GM10266 (cell line): Measurements from ENCODE around the gene SORCS2.

Experiments used
- DNase-seq: peaks from one replicate; pipeline ENCODE4 v3.0.0; 2012; ENCODE audit errors: extremely low spot score
- TF ChIP-seq, protein P1 (sequence below): IDR thresholded peaks from 2 replicates; pipeline ENCODE4 v1.5.1; 2012; ENCODE audit warnings: mild to moderate bottlenecking, low read depth; ENCODE audit not compliant: control insufficient read depth, insufficient read depth; ENCODE audit errors: missing control alignments

SORCS2 gene

DNA sequence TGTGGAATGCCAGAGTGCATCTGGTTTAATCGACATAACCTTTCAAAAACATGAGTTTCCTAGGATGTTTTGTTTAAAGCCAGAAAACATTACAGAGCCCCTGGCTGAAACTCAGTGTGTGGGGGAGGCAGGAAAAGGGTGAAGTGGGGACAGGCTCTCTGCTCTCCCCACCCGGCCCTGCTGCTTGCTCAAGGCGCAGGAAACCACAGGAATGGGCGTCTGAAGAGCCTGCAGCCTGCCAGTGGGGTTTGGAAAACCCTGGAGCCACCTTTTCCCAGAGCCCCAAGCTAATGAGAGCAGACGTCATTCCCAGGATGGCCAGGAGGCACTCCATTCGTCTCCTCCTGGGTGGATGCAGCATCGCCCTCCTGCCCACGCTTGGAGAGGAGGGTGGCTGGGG lies 506.7 kb downstream of the SORCS2 start:
- no peak for DNase-seq
- TF ChIP-seq, protein P1, sequence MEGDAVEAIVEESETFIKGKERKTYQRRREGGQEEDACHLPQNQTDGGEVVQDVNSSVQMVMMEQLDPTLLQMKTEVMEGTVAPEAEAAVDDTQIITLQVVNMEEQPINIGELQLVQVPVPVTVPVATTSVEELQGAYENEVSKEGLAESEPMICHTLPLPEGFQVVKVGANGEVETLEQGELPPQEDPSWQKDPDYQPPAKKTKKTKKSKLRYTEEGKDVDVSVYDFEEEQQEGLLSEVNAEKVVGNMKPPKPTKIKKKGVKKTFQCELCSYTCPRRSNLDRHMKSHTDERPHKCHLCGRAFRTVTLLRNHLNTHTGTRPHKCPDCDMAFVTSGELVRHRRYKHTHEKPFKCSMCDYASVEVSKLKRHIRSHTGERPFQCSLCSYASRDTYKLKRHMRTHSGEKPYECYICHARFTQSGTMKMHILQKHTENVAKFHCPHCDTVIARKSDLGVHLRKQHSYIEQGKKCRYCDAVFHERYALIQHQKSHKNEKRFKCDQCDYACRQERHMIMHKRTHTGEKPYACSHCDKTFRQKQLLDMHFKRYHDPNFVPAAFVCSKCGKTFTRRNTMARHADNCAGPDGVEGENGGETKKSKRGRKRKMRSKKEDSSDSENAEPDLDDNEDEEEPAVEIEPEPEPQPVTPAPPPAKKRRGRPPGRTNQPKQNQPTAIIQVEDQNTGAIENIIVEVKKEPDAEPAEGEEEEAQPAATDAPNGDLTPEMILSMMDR = no peak

DNA sequence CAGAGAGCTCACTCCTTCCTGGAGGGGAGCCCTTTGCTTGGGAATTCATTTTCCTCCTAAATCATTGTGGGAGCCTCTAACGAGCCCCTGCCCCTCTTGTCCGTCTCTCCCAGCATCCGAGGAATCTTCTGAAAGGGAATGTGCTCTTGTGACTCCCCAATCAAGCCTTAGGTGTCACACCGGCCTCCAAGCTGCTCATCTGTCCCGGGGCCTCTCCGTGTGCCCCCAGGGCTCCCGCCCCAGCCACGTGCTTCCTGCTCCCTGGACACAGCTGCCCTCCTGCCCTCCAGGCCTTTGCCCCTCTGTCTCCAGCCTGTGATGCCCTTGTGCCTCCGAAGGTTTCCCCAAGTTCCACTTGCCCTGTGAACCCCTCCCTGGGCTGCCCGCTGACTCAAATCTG lies 507.5 kb downstream of the SORCS2 start:
- TF ChIP-seq, protein P1 = no peak
- no peak for DNase-seq

DNA sequence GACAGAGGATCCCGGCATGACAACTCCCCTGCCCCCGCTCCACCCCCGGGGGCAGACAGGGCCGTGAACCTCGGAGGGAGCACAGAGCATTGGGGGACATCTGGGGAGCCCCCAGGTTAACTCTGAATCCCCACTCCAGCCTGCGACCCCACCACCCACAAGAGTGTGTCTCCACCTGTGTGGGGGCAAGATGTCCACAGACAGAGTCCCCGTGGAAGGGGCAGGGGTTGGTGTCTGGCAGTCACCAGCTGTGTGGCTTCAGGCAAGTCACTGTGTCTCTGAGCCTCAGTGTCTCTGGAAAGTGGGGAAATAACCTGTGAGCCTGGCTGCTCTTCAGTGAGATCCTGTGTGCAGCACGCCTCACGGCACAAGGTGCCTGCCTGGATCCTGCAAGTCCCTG lies 508.3 kb downstream of the SORCS2 start:
- TF ChIP-seq, protein P1 = no peak
- DNase-seq = no peak

DNA sequence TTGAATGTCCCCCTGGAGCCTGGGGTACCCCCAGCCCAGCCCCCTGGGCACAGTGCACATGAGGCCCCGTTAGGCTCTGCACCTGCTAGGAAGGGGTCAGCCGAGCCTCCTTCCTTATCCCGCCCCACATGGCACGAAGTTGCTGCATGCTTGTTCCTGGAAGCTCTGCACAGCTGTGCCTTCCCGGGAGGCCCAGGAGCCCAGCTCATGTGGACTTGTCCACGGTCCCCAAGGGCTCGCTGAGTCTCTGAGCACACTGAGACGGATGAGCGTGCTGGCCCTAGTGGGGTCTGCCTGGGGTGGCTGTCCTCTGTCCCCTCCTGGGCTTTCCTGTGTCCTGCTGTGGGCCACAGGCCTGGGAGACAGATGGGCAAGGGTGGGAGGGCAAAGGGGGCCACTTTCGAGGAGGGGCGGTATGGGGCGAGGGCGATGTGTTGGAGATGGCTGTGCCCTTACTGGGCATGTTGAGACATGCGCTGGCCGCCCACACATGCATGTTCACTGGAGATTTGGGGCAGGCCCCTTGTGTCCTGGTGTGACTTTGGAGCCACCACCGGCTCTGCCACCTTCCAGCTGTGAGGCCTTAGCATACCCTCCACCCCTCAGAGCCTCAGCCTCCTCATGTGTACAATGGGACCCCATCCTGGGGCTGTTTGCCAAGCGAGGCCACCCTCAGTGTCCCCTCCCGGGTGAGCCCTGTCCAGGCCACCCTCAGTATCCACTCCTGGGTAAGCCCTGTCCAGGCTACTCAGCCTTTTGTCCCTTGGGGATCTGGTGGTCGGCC lies 509.7 kb downstream of the SORCS2 start:
- DNase-seq = no peak
- TF ChIP-seq, protein P1 = no peak

DNA sequence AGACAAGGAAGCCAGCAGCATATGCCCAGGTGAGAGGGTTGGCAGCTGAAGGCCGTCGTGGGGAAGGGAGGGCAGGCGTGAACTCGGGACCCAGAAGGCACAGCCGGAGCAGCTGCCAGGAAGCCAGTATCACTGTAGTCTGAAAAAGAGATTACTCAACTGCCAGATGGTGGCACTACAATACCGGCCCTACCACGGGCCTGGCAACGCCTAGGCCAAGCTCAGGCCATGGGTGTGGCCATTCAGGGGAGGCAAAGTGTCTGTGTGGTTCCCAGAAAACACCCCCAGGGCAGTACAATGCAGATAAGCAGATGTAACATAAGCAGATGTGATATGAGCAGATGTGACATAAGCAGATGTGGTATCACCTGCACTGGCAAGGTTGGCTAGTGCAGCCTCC lies 511.4 kb downstream of the SORCS2 start:
- DNase-seq = no peak
- TF ChIP-seq, protein P1 = no peak

DNA sequence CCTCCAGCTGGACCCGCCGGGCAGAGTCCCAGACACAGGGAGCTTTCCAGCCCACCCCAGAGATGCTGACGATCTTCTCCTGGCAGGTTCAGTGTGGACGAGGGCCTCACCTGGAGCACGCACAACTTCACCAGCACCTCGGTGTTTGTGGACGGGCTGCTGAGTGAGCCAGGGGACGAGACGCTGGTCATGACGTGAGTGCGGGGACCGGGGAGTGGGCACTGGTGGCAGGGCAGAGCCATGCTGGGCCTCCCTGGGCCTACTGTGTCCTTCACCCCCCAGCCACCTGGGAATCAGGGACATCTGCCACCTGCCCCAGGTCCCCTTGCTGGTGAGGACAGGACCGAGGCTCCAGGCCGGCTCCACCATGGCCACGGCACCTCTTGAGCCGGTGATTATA lies 511.8 kb downstream of the SORCS2 start:
- TF ChIP-seq, protein P1 = no peak
- no peak for DNase-seq

DNA sequence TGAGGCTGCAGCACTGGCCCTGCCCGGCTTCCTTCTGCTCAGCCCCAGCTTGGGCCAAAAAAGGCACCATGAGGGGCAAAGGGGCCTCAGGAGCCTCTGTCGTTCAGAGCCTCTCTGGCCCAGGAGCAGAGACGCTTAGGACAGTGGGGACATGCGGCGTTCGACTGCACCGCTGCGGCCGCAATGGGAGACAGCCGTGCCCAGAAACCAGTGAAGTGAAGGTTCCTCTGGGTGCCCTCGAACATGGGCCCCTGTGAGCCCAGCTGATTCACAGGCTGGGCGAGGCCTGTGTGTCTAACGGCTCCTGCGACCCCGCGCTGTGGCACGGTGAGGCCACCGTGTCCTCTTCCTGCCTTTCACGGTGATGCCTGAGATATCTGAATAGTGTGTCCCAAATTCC lies 512.3 kb downstream of the SORCS2 start:
- TF ChIP-seq, protein P1 = no peak
- DNase-seq = no peak
